Left kidney (tissue), 2 donors: ENCODE data around the gene GADD45GIP1. TPM values are rescaled to one million over a fixed set of nuclear protein-coding genes. Genes with fewer than 3 reads are reported as not detected.
"Not testable (repeated sequence)": the region's sequence is repeated elsewhere in the genome, so short reads cannot be mapped to it uniquely, and the experiment has no call there.

Experiments used
- DNase-seq: peaks from one replicate; pipeline ENCODE4 v3.0.0-alpha.2; 2013
- polyA plus RNA-seq: library from polyadenylated mRNA; unstranded; fragments of 120-200 nt; gene quantifications from one replicate; pipeline ENCODE4 v1.2.1, GENCODE V29; 2013; ENCODE audit not compliant: insufficient read length

Gene GADD45GIP1
- polyA plus RNA-seq, 1 donor = 25.2 TPM

DNA sequence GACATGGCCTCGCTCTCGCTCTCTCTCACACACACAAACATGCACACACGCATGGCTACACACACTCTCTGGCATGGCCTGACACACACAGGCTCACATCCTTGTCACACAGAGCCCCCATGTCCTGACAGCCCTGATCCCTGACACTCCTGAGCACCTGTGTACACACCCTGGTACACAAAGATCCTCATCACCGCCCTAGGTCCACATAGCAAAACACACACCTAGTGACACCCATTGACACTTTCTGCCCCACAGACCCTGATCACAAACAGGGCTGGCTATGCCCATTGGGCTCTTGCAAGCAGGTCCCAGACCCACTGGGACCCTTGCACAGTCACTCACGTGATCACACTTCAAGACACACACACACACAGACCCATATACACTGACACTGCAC, 34.3 kb upstream of the GADD45GIP1 start:
- no peak for DNase-seq

- no peak for DNase-seq
These were observed 33.8 kb upstream of the GADD45GIP1 start for GRCh38 chr19:12990853-12991252.

- no peak for DNase-seq
These were observed 33.4 kb upstream of the GADD45GIP1 start for GRCh38 chr19:12990431-12990830.

- DNase-seq = no peak
These were observed 30.8 kb upstream of the GADD45GIP1 start for GRCh38 chr19:12987781-12988180.

GRCh38 chr19:12987190-12987589, 30.2 kb upstream of the GADD45GIP1 start:
- no peak for DNase-seq

DNA sequence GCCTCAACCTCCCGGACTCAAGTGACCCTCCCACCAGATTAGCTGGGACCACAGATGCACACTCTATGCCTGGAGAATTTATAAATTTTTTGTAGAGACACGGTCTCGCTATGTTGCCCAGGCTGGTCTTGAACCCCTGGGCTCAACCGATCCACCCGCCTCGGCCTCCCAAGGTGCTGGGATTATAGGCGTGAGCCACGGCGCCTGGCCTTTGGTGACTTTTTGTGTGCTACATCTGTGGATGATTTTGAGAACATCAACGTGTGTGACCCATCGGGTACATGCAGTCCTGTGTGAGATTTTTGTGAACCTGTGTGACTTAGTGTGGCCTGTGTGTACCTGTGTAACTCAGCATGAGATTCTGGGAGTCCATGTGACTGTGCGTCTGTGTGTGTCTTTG, 29.7 kb upstream of the GADD45GIP1 start:
- no peak for DNase-seq

DNA sequence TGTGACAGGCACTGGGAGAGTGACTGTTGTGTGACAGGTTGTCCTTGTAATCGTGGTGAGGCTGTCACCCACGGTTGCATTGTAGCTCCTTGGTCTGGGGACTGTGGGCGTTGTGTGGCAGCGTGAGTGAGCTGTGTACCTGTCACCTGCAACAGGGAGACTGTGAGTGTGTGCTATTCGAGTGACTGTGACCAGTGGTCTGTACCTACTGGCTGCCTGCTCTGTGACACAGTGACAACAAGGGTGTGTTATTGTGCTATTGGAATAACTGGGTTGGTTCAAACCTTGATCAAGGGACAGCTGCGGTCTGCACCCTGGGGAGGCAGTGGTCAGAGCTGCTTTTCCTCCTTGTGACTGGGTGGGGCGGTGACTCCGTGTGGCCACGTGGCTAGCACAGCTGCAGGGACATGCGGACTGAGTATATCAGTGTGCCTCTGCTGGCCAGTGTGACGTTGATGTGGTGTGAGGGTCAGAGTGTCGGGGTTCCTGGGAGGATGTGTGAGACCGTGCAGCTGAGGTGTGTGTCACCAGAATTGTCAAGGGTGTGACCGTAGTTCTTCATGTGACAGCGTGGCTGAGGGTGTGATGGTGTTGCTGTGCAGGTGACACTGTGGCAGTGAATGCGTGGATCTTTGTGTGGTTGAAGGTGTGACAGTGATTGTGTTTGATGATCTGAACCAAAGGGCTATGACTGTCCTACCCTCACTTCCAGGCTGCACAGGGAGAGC, 28.2 kb upstream of the GADD45GIP1 start:
- DNase-seq = no peak

DNA sequence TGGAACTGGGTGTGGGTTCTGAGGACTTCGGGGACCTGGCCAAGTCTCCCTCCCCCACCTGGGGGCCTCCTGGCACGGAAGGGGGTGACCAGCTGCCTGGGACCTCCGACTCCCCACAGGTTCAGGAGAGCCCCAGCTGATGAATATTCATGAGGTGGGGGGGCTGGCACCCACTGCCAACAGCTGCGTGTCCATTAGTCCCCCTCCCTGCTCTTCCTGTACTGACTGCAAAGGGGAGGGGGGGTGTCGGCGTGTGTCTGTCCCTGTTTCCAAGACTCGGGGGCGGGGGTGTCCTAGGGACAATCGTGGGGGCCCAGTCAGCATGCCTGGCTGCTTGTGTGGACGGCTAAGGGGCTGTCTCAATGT, 27.6 kb upstream of the GADD45GIP1 start:
- DNase-seq = no peak

DNA sequence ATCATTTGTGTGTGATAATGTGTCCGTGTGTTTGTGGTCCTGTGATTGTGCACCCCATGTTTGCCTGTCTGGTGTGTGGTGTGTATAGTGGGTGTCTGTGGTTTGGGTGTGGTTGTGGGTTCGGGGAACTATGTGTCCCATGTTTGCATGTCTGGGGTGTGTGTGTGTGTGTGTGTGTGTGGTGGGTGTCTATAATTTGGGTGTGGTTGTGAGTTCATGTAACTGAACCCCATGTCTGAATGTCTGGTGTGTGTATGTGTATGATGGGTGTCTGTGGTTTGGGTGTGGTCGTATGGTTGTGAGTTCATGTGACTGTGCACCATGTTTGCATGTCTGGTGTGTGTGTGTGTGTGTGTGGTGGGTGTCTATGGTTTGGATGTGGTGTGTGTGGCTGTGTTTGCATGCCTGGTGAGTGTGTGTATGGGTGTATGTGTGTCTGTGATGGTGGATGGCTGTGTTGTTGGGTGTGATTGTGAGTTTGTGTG, 27.2 kb upstream of the GADD45GIP1 start:
- no peak for DNase-seq

DNA sequence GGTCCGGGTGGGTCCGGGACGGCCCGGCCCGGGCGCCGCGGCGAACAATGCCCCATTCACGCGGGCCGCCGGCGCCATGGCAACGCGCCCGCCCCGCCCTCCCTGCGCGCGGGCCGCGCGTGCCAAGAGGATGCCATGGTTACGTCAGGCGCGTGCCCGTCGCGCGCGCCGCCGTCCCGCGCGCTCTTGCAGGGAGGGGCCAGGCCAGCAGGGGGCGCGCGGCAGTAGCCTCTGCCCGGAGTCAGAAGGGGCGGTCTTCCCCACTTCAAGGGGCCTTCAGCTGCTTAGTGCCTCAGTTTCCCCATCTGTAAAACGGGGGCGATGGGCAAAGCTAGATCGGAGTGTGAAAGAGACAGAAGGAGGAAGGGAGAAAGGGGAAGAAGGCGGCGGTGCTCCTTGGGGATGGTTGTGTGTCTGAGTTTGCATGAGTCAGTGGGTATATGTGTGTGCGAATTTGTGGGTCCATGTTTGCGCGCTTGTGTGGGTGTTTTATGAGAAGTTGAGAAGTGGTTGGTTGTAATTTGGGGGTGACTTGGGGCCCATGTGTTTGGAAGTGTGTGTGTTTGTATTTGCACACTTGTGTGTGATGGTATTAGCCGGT, 26.6 kb upstream of the GADD45GIP1 start:
- peak; percentile 65 for DNase-seq

DNA sequence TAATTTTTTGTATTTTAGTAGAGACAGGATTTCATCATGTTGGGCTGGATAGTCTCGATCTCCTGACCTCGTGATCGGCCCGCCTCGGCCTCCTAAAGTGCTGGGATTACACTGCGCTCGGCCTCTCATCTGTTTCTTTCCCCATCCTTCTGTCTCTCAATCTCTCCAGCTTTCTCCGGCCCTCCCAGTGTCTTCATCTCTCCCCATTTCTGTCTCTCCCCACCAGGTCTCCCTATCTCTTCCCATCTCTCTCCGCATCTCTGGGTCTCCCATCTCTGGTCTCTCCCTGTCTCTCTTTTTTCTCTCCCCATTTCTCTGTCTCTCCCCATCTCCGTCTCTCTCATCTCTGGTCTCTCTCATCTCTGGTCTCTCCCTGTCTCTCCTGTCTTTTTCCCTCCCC, 26.1 kb upstream of the GADD45GIP1 start:
- DNase-seq = no peak

DNA sequence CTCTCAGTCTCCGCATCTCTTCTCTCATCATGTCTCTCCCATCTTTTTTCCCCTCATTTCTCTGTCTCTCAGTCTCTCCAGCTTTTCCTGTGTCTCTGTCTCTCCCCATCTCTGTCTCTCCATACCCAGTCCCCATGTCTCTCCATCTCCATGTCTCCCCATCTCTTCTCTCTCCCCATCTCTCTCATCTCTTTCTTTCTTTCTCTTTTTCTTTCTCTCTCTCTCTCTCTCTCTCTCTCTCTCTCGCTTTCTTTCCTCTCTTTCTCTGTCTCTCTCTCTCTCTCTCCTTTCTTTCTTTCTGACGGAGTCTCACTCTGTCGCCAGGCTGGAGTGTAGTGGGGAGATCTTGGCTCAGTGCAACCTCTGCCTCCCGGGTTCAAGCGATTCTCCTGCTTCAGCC, 25.6 kb upstream of the GADD45GIP1 start:
- DNase-seq = no peak

GRCh38 chr19:12979974-12980373, 23.0 kb upstream of the GADD45GIP1 start:
- no peak for DNase-seq

DNA sequence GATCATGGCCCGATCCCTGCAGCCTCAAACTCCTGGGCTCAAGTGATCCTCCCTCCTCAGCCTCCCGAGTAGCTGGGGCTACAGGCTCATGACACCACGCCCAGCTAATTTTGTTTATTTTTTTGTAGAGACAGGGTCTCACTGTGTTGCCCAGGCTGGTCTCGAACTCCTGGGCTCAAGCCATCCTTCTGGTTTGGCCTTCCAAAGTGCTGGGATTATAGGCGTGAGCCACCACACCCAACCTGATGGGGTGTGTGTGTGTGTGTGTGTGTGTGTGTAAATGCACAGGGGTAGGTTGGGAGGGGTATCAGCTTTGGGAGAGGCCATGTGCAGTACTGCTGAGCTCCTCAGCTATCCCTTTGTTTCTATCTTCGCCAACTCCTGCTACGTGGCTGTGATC, 19.1 kb upstream of the GADD45GIP1 start:
- DNase-seq = not testable (repeated sequence)

- DNase-seq = no peak
These were observed 18.3 kb upstream of the GADD45GIP1 start for GRCh38 chr19:12975221-12975741.

DNA sequence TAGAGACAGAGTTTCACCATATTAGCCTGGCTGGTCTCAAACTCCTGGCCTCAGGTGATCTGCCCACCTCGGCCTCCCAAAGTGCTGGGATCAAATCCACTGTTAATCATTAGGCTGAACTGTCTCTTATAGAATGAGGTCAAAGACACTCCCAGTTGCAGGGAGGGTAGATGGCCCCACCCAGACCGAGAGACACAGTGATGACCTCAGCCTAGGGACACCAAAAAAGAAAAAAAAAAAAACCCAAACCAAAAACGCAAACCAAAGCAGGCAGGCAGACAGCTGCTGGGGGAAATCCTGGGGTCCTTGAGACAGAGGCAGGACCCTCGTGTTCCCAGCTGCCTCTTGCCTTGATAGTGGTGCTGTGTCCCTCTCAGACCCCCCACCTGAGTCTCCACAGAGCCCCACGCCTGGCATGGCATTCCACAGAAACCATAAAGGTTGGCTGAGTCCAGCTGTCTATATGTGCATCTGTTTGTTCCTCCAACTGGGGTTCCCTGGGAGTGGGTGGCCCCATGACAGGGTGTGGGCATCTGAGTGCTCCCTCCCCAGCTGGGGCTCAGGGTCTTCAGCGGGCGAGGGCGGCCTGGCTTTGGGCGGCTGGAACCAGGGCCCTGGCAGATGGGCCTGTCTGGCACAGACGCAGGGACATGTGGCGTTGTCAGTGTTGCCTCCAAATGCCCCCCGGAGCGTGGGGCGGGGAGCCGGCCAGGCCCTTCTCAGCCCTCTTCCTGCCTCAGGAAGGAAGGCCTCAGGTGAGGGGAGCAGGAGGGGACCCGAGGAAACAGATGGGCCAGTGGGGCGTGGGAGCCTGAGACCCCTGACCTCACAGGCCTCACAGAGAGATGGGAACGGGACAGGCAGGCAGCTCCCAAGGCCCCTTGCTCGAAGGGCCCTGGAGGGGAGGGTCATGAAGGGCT, 17.5 kb upstream of the GADD45GIP1 start:
- DNase-seq = no peak

GRCh38 chr19:12973236-12973635, 16.2 kb upstream of the GADD45GIP1 start:
- DNase-seq = no peak

GRCh38 chr19:12970070-12970820, 13.2 kb upstream of the GADD45GIP1 start:
- no peak for DNase-seq

GRCh38 chr19:12969292-12969988, 12.4 kb upstream of the GADD45GIP1 start, which contains the start of gene DAND5:
Gene DAND5 (plus strand): TSS chr19:12969576. CDS start chr19:12969661, 85 bp downstream.
- no peak for DNase-seq

- DNase-seq = no peak
These were observed 10.9 kb upstream of the GADD45GIP1 start for GRCh38 chr19:12967907-12968306.

GRCh38 chr19:12965812-12966135, 8.8 kb upstream of the GADD45GIP1 start:
- DNase-seq = no peak
